Spleen (tissue), 11 donors: ENCODE results near the gene ITGA2. TPM values are rescaled to one million over a fixed set of nuclear protein-coding genes. Genes with fewer than 3 reads are reported as not detected.

ENCODE experiments used
- DNase-seq: peaks from one replicate; pipeline ENCODE4 v3.0.0-alpha.2; 2020
- H3K27ac ChIP-seq, 8 donors: fragments of 200-600 bp; sonication (generic) in 7 of 8; 1 replicate in 4 of 8; 2 replicates in 4 of 8; pipeline versions ENCODE4 v1.5.0 to v1.8.0; 2016 to 2021; ENCODE audit warnings: inconsistent platforms in 4 of 8, mild to moderate bottlenecking in 4 of 8, moderate library complexity in 1 of 8
- H3K27me3 ChIP-seq, 7 donors: fragments of 200-600 bp; sonication (generic) in 6 of 7; replicated peaks in 1 of 7; 1 replicate in 4 of 7; 2 replicates in 3 of 7; pipeline versions ENCODE4 v1.5.0 to v1.8.0; 2016 to 2021; ENCODE audit warnings: inconsistent platforms in 3 of 7, mild to moderate bottlenecking in 1 of 7
- H3K36me3 ChIP-seq, 6 donors: fragments of 200-600 bp; sonication (generic) in 5 of 6; 1 replicate in 4 of 6; 2 replicates in 2 of 6; pipeline versions ENCODE4 v1.5.0 to v1.8.0; 2016 to 2021; ENCODE audit warnings: inconsistent platforms in 2 of 6
- H3K4me1 ChIP-seq, 6 donors: fragments of 200-600 bp; sonication (generic) in 5 of 6; 1 replicate in 3 of 6; 2 replicates in 3 of 6; pipeline versions ENCODE4 v1.5.0 to v1.8.0; 2016 to 2021; ENCODE audit warnings: inconsistent platforms in 3 of 6
- H3K4me3 ChIP-seq, 8 donors: fragments of 200-600 bp; sonication (generic) in 7 of 8; 1 replicate in 4 of 8; 2 replicates in 4 of 8; pipeline versions ENCODE4 v1.5.0 to v1.8.0; 2016 to 2021; ENCODE audit warnings: inconsistent platforms in 4 of 8, mild to moderate bottlenecking in 4 of 8, moderate library complexity in 2 of 8
- H3K9me3 ChIP-seq, 8 donors: fragments of 200-600 bp; sonication (generic) in 7 of 8; 1 replicate in 4 of 8; 2 replicates in 4 of 8; pipeline versions ENCODE4 v1.5.0 to v1.8.0; 2016 to 2021; ENCODE audit warnings: inconsistent platforms in 4 of 8
- POLR2A ChIP-seq, 3 donors: fragments of 450-650 bp; IDR thresholded peaks; one replicate each; pipeline ENCODE4 v1.5.1; 2017; ENCODE audit warnings: antibody characterized with exemption in 3 of 3, mild to moderate bottlenecking in 1 of 3
- POLR2AphosphoS5 ChIP-seq, 3 donors: sonication (generic); formaldehyde crosslinking; IDR thresholded peaks; one replicate each; pipeline ENCODE4 v1.5.1; 2017; ENCODE audit warnings: antibody characterized with exemption in 3 of 3
- WGBS, 5 donors: extraction: QIAGEN DNeasy Blood & Tissue Kit in 3 of 5; methylation state at CpG; one replicate each; pipeline versions ENCODE4 v1.1.5 to v1.1.7; 2013 to 2018; 5-methylcytosine and 5-hydroxymethylcytosine counted together
- intact Hi-C: fragments of 100-400 bp; cut with DNase I; formaldehyde crosslinking; loops from one replicate; pipeline ENCODE4 v1.15.0; 2023; ENCODE audit warnings: low total_unique reads
- polyA plus RNA-seq, 3 donors: library from polyadenylated mRNA; stranded (reverse); fragments of 200-250 nt; gene quantifications; one replicate each; pipeline ENCODE4 v1.2.1, GENCODE V29; 2013
- total RNA-seq, 7 donors: library from RNA; depleted of rRNA in 3 of 7; stranded (reverse); fragments of >200 nt in 3 of 7; fragmentation: NEBNext Ultra II Directional in 4 of 7; extraction: Animal tissue kit (Norgen Biotek cat#: 25700) in 4 of 7; gene quantifications; one replicate each; pipeline versions ENCODE4 v1.1.0 to v1.2.1, GENCODE V29; 2016 to 2021
- TF ChIP-seq, protein P1 (sequence below), 11 experiments: fragments of 200-600 bp in 7 of 11; fragments of 450-650 bp in 4 of 11; sonication (generic) in 4 of 11; IDR thresholded peaks in 8 of 11; conservative IDR thresholded peaks in 3 of 11; 1 replicate in 7 of 11; 2 replicates in 4 of 11; pipeline versions ENCODE4 v1.4.0 to v1.8.0; 2016 to 2021; ENCODE audit warnings: antibody characterized with exemption in 11 of 11, inconsistent platforms in 4 of 11, mild to moderate bottlenecking in 1 of 11
- donor health status: healthy with polysubstance abuse.
- donor health status: DM: no; HTN: no; CAD: no; lungs with moderate emphysema.
- donor health status: DM: no; HTN: no; CAD: no.
- donor health status: Bipolar disorder and iron deficiency.
- donor health status: healthy.
- donor health status: DM: no; HTN: no; CAD: no.
- donor health status: DM: yes; HTN: yes; CAD: no.

Gene ITGA2
- total and polyA plus RNA-seq, 10 donors: 0.54 to 21.6 (median 13.1) TPM

DNA sequence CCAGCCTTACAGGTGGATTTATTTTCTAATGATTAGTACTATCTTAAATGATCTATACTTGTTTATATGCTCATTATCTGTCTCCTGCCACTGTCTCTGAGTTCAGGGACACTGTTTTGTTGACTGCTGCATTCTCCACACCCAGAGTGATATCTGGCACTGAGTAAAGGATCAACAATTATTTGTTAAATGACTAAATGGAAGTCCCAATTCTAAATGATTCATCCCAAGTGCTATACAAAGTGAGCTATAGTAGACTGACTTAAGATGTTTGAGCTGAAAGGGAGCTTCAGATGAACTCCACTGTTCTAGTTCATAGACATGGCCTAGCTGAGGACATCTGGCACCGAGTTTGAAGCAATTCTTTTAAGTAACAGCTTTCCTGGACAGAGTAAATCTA is 40.5 kb downstream of the ITGA2 start:
- no peaks in the 10 kb centered on the region for H3K9me3 ChIP-seq
- no peak overlapping the region for H3K4me3 ChIP-seq
- H3K4me1 ChIP-seq: peaks cover 4 to 35% (median 19%) of the 10 kb centered on the region in 6 donors
- TF ChIP-seq POLR2A (IDR thresholded peaks at IDR 0.05): no peak
- no peak for TF ChIP-seq POLR2AphosphoS5 (IDR thresholded peaks at IDR 0.05)
- TF ChIP-seq, protein P1, sequence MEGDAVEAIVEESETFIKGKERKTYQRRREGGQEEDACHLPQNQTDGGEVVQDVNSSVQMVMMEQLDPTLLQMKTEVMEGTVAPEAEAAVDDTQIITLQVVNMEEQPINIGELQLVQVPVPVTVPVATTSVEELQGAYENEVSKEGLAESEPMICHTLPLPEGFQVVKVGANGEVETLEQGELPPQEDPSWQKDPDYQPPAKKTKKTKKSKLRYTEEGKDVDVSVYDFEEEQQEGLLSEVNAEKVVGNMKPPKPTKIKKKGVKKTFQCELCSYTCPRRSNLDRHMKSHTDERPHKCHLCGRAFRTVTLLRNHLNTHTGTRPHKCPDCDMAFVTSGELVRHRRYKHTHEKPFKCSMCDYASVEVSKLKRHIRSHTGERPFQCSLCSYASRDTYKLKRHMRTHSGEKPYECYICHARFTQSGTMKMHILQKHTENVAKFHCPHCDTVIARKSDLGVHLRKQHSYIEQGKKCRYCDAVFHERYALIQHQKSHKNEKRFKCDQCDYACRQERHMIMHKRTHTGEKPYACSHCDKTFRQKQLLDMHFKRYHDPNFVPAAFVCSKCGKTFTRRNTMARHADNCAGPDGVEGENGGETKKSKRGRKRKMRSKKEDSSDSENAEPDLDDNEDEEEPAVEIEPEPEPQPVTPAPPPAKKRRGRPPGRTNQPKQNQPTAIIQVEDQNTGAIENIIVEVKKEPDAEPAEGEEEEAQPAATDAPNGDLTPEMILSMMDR (IDR thresholded peaks at IDR 0.05 in 8 of 11, conservative IDR thresholded peaks at IDR 0.05 in 3 of 11): no peak
- 77 to 83% (median 80%) methylated on average over 1 of the region's 1 CpG for WGBS, 5 donors
- no peak for DNase-seq
- peak overlapping the region in 1 of 8 donors; percentile 14 for H3K27ac ChIP-seq
- no peaks in the 10 kb centered on the region for H3K36me3 ChIP-seq
- intact Hi-C loops: no loop called here
- no peaks in the 10 kb centered on the region for H3K27me3 ChIP-seq

- peak overlapping the region in 7 of 8 donors; percentile 56 to 73 (median 66) for H3K27ac ChIP-seq
Measured at GRCh38 chr5:53030893-53031292, 41.7 kb downstream of the ITGA2 start.

DNA sequence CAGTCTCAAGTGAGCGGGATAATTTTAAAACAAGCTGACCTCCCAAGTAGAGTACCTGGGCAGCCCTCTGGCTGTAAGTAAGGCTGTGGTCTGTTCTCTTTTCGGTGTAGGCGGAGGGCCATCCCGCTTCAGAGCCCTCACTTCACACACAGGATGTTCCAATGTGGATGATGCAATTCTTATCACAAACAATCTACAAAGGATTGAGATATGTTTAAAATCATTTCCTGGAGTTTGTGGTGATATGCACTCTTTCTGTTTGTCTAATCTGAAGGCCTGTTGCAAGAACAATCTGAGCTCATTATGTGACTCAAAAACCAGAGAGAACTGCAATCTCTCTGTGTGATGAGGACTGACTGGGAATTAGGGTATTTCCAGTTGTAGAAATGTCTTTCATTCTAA is 42.5 kb downstream of the ITGA2 start:
- no peak for DNase-seq
- no peaks in the 10 kb centered on the region for H3K27me3 ChIP-seq
- WGBS, 5 donors: 23 to 39% (median 33%) methylated on average over 4 of the region's 4 CpGs
- H3K9me3 ChIP-seq: no peaks in the 10 kb centered on the region
- TF ChIP-seq, protein P1 (IDR thresholded peaks at IDR 0.05 in 8 of 11, conservative IDR thresholded peaks at IDR 0.05 in 3 of 11): no peak
- no peak for TF ChIP-seq POLR2A (IDR thresholded peaks at IDR 0.05)
- peak in 1 of 3 donors; percentile 71 for TF ChIP-seq POLR2AphosphoS5 (IDR thresholded peaks at IDR 0.05)
- peak overlapping the region in 7 of 8 donors; percentile 56 to 73 (median 66) for H3K27ac ChIP-seq
- intact Hi-C loops: no loop called here
- no peaks in the 10 kb centered on the region for H3K36me3 ChIP-seq
- no peak overlapping the region for H3K4me3 ChIP-seq
- H3K4me1 ChIP-seq: peaks cover 4 to 34% (median 15%) of the 10 kb centered on the region in 6 donors

More at GRCh38 chr5:53030893-53031292, 41.7 kb downstream of the ITGA2 start:
- TF ChIP-seq, protein P1 (IDR thresholded peaks at IDR 0.05 in 8 of 11, conservative IDR thresholded peaks at IDR 0.05 in 3 of 11): no peak
- TF ChIP-seq POLR2A (IDR thresholded peaks at IDR 0.05): no peak
- no peak for TF ChIP-seq POLR2AphosphoS5 (IDR thresholded peaks at IDR 0.05)
- Histone ChIP-seq H3K27me3 (no peaks in the 10 kb centered on the region), H3K36me3 (no peaks in the 10 kb centered on the region), H3K4me3 (no peak overlapping the region), H3K9me3 (no peaks in the 10 kb centered on the region), H3K4me1 (peaks cover 4 to 34% (median 15%) of the 10 kb centered on the region in 6 donors)
- DNase-seq: no peak
- 66 to 85% (median 80%) methylated on average over 2 of the region's 2 CpGs for WGBS, 5 donors
- intact Hi-C loops: no loop called here

GRCh38 chr5:53032188-53032587 is 43.0 kb downstream of the ITGA2 start:
- H3K4me3 ChIP-seq: no peak overlapping the region
- no peaks in the 10 kb centered on the region for H3K36me3 ChIP-seq
- H3K27me3 ChIP-seq: no peaks in the 10 kb centered on the region
- no peaks in the 10 kb centered on the region for H3K9me3 ChIP-seq
- TF ChIP-seq, protein P1 (IDR thresholded peaks at IDR 0.05 in 8 of 11, conservative IDR thresholded peaks at IDR 0.05 in 3 of 11): no peak
- no peak for TF ChIP-seq POLR2AphosphoS5 (IDR thresholded peaks at IDR 0.05)
- no peak for TF ChIP-seq POLR2A (IDR thresholded peaks at IDR 0.05)
- peaks cover 4 to 34% (median 13%) of the 10 kb centered on the region in 6 donors for H3K4me1 ChIP-seq
- 37 to 53% (median 48%) methylated on average over 2 of the region's 2 CpGs for WGBS, 5 donors
- DNase-seq: no peak
- intact Hi-C loops: no loop called here
- H3K27ac ChIP-seq: peak overlapping the region in 6 of 8 donors; percentile 25 to 73 (median 64)
